HepG2 (cell line): Measurements from ENCODE around the gene CDKN3. TPM values are rescaled to one million over a fixed set of nuclear protein-coding genes. Genes with fewer than 3 reads are reported as not detected.

Experiments used
- CBFB ChIP-seq: sonication (generic); formaldehyde crosslinking; IDR thresholded peaks from 2 replicates; pipeline ENCODE4 v1.4.0; 2020; ENCODE audit warnings: missing genetic modification reagents
- ELF3 ChIP-seq: IDR thresholded peaks from 2 replicates; pipeline ENCODE4 v1.6.1; 2016; ENCODE audit warnings: missing genetic modification reagents, missing compliant biosample characterization
- EP300 ChIP-seq, 3 experiments: sonication (generic) in 1 of 3; formaldehyde crosslinking in 1 of 3; IDR thresholded peaks; 2 replicates each; pipeline versions ENCODE4 v1.5.1 to v1.6.1; 2011 to 2020; ENCODE audit warnings: low read depth in 2 of 3, low read length in 2 of 3, borderline replicate concordance in 1 of 3, improper control_type of control experiment in 1 of 3, mild to moderate bottlenecking in 1 of 3, missing genetic modification reagents in 1 of 3, moderate library complexity in 1 of 3
- GATAD2A ChIP-seq: IDR thresholded peaks from 2 replicates; pipeline ENCODE4 v1.6.1; 2016
- PRPF4 ChIP-seq: fragments of 200-400 bp; formaldehyde crosslinking; IDR thresholded peaks from 2 replicates; pipeline ENCODE4 v1.6.1; 2016; ENCODE audit warnings: low read length, low read depth; ENCODE audit not compliant: poor library complexity, severe bottlenecking
- SALL2 ChIP-seq: sonication (generic); formaldehyde crosslinking; IDR thresholded peaks from 2 replicates; pipeline ENCODE4 v1.8.1; 2023; ENCODE audit warnings: mild to moderate bottlenecking, missing genetic modification reagents, inconsistent platforms
- U2AF2 ChIP-seq: fragments of 200-400 bp; formaldehyde crosslinking; IDR thresholded peaks from 2 replicates; pipeline ENCODE4 v1.6.1; 2017; ENCODE audit warnings: low read depth, mild to moderate bottlenecking, low read length
- ZNF3 ChIP-seq: IDR thresholded peaks from 2 replicates; pipeline ENCODE4 v1.7.0; 2017; ENCODE audit warnings: inconsistent platforms
- ZNF350 ChIP-seq: sonication (generic); formaldehyde crosslinking; IDR thresholded peaks from 2 replicates; pipeline ENCODE4 v1.4.0; 2020; ENCODE audit warnings: mild to moderate bottlenecking, low read depth, missing genetic modification reagents, borderline replicate concordance
- ZNF501 ChIP-seq: sonication (generic); formaldehyde crosslinking; IDR thresholded peaks from 2 replicates; pipeline ENCODE4 v1.5.1; 2020; ENCODE audit warnings: mild to moderate bottlenecking, moderate library complexity, missing genetic modification reagents
- polyA plus RNA-seq, 8 experiments: library from polyadenylated mRNA; depleted of rRNA in 3 of 8; stranded (reverse) in 7 of 8; unstranded in 1 of 8; fragments of >200 nt; fragmentation: Illumina TruSeq in 4 of 8; extraction: Trizol in 4 of 8; gene quantifications; 2 replicates each; pipeline versions ENCODE4 v1.2.1 to v1.2.3, GENCODE V29; 2011 to 2016; ENCODE audit warnings: low read depth in 4 of 8, missing spikeins in 1 of 8, mixed read lengths in 1 of 8; ENCODE audit not compliant: insufficient read depth in 1 of 8
- total RNA-seq, 5 experiments: library from RNA; depleted of rRNA; stranded (reverse); fragments of >200 nt; fragmentation: Illumina TruSeq; extraction: Trizol; gene quantifications; 2 replicates each; pipeline ENCODE4 v1.2.3, GENCODE V29; 2016; ENCODE audit warnings: low read depth in 1 of 5
- TF ChIP-seq, protein P1 (sequence below): sonication (generic); formaldehyde crosslinking; IDR thresholded peaks from 2 replicates; pipeline ENCODE4 v1.4.0; 2020; ENCODE audit warnings: low read depth, missing genetic modification reagents

CDKN3 gene
- total and polyA plus RNA-seq, 2 of the 13 experiments (the other 11 are each of a cell fraction or from before 2014, with no cell fraction given): 63.0 to 88.9 TPM

DNA sequence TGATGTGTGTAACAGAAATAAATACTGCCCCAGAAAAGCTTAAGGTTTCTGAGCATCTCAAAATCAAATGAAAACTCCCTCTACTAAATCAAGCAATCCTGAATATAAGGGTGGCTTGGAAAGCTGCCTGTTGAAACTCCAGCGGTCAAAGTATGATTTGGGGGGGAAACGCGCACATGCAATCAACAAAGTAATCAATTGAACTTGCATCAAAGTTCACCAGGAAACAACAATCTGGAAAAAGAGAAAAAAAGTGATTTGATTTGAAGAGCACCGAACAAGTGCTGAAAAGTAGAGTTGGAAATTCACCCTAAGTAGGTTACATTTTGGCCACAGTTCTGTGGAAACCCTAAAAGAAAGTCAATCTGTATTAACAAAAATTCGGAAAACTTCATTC, 43.7 kb downstream of the CDKN3 start (continued):
- no peak for TF ChIP-seq GATAD2A (CRISPR knock-in tag)
- TF ChIP-seq U2AF2: no peak
- no peak for TF ChIP-seq SALL2
- TF ChIP-seq ZNF350 (CRISPR knock-in tag): no peak
- no peak for TF ChIP-seq ZNF3 (CRISPR knock-in tag)
- TF ChIP-seq, protein P1, sequence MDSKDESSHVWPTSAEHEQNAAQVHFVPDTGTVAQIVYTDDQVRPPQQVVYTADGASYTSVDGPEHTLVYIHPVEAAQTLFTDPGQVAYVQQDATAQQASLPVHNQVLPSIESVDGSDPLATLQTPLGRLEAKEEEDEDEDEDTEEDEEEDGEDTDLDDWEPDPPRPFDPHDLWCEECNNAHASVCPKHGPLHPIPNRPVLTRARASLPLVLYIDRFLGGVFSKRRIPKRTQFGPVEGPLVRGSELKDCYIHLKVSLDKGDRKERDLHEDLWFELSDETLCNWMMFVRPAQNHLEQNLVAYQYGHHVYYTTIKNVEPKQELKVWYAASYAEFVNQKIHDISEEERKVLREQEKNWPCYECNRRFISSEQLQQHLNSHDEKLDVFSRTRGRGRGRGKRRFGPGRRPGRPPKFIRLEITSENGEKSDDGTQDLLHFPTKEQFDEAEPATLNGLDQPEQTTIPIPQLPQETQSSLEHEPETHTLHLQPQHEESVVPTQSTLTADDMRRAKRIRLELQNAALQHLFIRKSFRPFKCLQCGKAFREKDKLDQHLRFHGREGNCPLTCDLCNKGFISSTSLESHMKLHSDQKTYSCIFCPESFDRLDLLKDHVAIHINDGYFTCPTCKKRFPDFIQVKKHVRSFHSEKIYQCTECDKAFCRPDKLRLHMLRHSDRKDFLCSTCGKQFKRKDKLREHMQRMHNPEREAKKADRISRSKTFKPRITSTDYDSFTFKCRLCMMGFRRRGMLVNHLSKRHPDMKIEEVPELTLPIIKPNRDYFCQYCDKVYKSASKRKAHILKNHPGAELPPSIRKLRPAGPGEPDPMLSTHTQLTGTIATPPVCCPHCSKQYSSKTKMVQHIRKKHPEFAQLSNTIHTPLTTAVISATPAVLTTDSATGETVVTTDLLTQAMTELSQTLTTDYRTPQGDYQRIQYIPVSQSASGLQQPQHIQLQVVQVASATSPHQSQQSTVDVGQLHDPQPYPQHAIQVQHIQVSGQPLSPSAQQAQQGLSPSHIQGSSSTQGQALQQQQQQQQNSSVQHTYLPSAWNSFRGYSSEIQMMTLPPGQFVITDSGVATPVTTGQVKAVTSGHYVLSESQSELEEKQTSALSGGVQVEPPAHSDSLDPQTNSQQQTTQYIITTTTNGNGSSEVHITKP (CRISPR knock-in tag): no peak
- TF ChIP-seq PRPF4: no peak
- TF ChIP-seq EP300 (IDR thresholded peaks at IDR 0.05; ENCODE audit: low read depth in 2 of 2, low read length in 2 of 2): no peak
- no peak for TF ChIP-seq EP300 (CRISPR knock-in tag; IDR thresholded peaks at IDR 0.05; ENCODE audit: borderline replicate concordance)
- peak; percentile 6; the same call in 1 of the 2 replicates for TF ChIP-seq ELF3 (CRISPR knock-in tag)
- TF ChIP-seq CBFB (CRISPR knock-in tag): no peak
- no peak for TF ChIP-seq ZNF501 (CRISPR knock-in tag)
